ENCODE results near the gene CLIP1. TPM values are rescaled to one million over a fixed set of nuclear protein-coding genes. Genes with fewer than 3 reads are reported as not detected.

The CLIP1 gene
- total and polyA plus RNA-seq, 2 of the 8 experiments (the other 6 are each of a cell fraction or from before 2014, with no cell fraction given): 19.0 to 27.6 TPM

- H3K23me2 ChIP-seq (ENCODE audit: low read depth, low read length): no peaks in the 10 kb centered on the region
- no peaks in the 10 kb centered on the region for H3K9me3 ChIP-seq (ENCODE audit: insufficient read depth in 2 of 2, low read depth in 1 of 2, low read length in 1 of 2)
- no peak overlapping the region for H4K91ac ChIP-seq (replicated peaks; ENCODE audit: insufficient read length, low read length)
- no peak overlapping the region for H3K27ac ChIP-seq (ENCODE audit: low read depth, low read length)
- H2AK5ac ChIP-seq (ENCODE audit: low read depth, low read length): no peak overlapping the region
- no peaks in the 10 kb centered on the region for H3K79me1 ChIP-seq (ENCODE audit: low read depth, low read length)
- no peak overlapping the region for H3K4me3 ChIP-seq (ENCODE audit: extremely low read depth in 1 of 4, insufficient read depth in 2 of 4, low read depth in 3 of 4, low read length in 4 of 4)
- H2AFZ ChIP-seq (ENCODE audit: low read length): no peak overlapping the region
- no peak overlapping the region for H3K4ac ChIP-seq (replicated peaks; ENCODE audit: insufficient read length, low read depth, low read length)
- H3K56ac ChIP-seq (replicated peaks; ENCODE audit: insufficient read length, low read depth, low read length): no peak overlapping the region
- H3K14ac ChIP-seq (ENCODE audit: insufficient read length): no peak overlapping the region
- no peak overlapping the region for H3K9ac ChIP-seq (replicated peaks in 1 of 4; ENCODE audit: extremely low read depth in 1 of 4, low read depth in 3 of 4, low read length in 3 of 4)
- no peak overlapping the region for H2BK15ac ChIP-seq (ENCODE audit: low read length)
- CTCF ChIA-PET (ENCODE audit: partially characterized antibody): interaction anchor here (1.1 kb wide), 1 partner anchor 54 kb away, joined by 3 read pairs; no protein-coding TSS in a partner anchor
- DNase-seq (ENCODE audit: low read depth in 1 of 2, low spot score in 2 of 2): no peak
- H3K27me3 ChIP-seq (replicated peaks in 1 of 4; ENCODE audit: control insufficient read depth in 3 of 4, extremely low read depth in 1 of 4, insufficient read depth in 3 of 4, low read length in 3 of 4): no peaks in the 10 kb centered on the region
- H4K8ac ChIP-seq (ENCODE audit: extremely low read depth, insufficient read depth, low read length): no peak overlapping the region
- H2BK20ac ChIP-seq (ENCODE audit: low read length): no peak overlapping the region
- no peak for FAIRE-seq
- POLR2A ChIA-PET (ENCODE audit: partially characterized antibody): interaction anchor here (2.0 kb wide), 1 partner anchor 13 kb away, joined by 5 read pairs; no protein-coding TSS in a partner anchor
- H4K5ac ChIP-seq (ENCODE audit: insufficient read length, low read depth, low read length): no peak overlapping the region
- H3K4me1 ChIP-seq (replicated peaks in 1 of 4; ENCODE audit: control insufficient read depth in 3 of 4, insufficient read depth in 4 of 4, low read length in 3 of 4): no peaks in the 10 kb centered on the region
- TF ChIP-seq BRCA1 (IDR thresholded peaks at IDR 0.05; ENCODE audit: low read depth, low read length): no peak
- no peak for TF ChIP-seq TBP (IDR thresholded peaks at IDR 0.05; ENCODE audit: low read depth, low read length)
- TF ChIP-seq E2F6 (IDR thresholded peaks at IDR 0.05): no peak
- no peak for TF ChIP-seq FOSL1 (IDR thresholded peaks at IDR 0.05; ENCODE audit: insufficient read depth, low read depth, low read length)
- no peak for TF ChIP-seq TAF7 (optimal IDR thresholded peaks at IDR 0.05; ENCODE audit: borderline replicate concordance, low read depth, low read length)
- TF ChIP-seq TCF12 (IDR thresholded peaks at IDR 0.05; ENCODE audit: low read depth, low read length): no peak
- H3K36me3 ChIP-seq (ENCODE audit: control insufficient read depth in 2 of 4, insufficient read depth in 4 of 4, low read length in 3 of 4): peaks cover 0 to 14% (median 3%) of the 10 kb centered on the region in 4 experiments; a peak in 5 of 8 replicates
- no peak overlapping the region for H2BK12ac ChIP-seq (ENCODE audit: low read depth, low read length)
- H2BK120ac ChIP-seq (replicated peaks; ENCODE audit: low read depth, low read length): no peak overlapping the region
- no peak overlapping the region for H3K18ac ChIP-seq (ENCODE audit: extremely low read depth, low read length)
- no peak overlapping the region for H2BK5ac ChIP-seq (ENCODE audit: low read depth, low read length)
- H3K23ac ChIP-seq (ENCODE audit: insufficient read length): no peak overlapping the region
- H4K20me1 ChIP-seq (replicated peaks in 1 of 2; ENCODE audit: control insufficient read depth in 1 of 2, insufficient read depth in 2 of 2, low read length in 2 of 2): no peaks in the 10 kb centered on the region
- H3K4me2 ChIP-seq (ENCODE audit: insufficient read depth in 1 of 2, low read depth in 2 of 2, low read length in 2 of 2): no peak overlapping the region
- H3K79me2 ChIP-seq (ENCODE audit: control insufficient read depth in 1 of 2, insufficient read depth in 2 of 2, low read length in 2 of 2): no peaks in the 10 kb centered on the region
- 60% methylated on average over 1 of the region's 1 CpG; no CpG with 5 or more reads in 1 of the 2 experiments for WGBS, 2 experiments (ENCODE audit: extremely low coverage in 1 of 2, insufficient coverage in 1 of 2, insufficient read length in 1 of 2, insufficient replicate concordance in 2 of 2, low coverage in 1 of 2, low lambda C conversion rate in 2 of 2, missing lambda C conversion rate in 1 of 2)
Measured at GRCh38 chr12:122245553-122245952, 176.9 kb downstream of the CLIP1 start.

Data from H1 (cell line).